GM12878 (cell line): ENCODE results near the gene PGM3. TPM values are rescaled to one million over a fixed set of nuclear protein-coding genes. Genes with fewer than 3 reads are reported as not detected.

Experiments used
- ATF3 ChIP-seq: IDR thresholded peaks from 2 replicates; pipeline ENCODE4 v1.6.1; 2011; ENCODE audit warnings: low read depth, mild to moderate bottlenecking, low read length, moderate library complexity, borderline replicate concordance; ENCODE audit errors: extremely low read depth
- BCL3 ChIP-seq: IDR thresholded peaks from 2 replicates; pipeline ENCODE4 v1.6.1; 2011; ENCODE audit warnings: borderline replicate concordance, low read depth, mild to moderate bottlenecking, moderate library complexity, low read length; ENCODE audit not compliant: insufficient read depth, poor library complexity, severe bottlenecking
- E2F4 ChIP-seq: IDR thresholded peaks from 2 replicates; pipeline ENCODE4 v1.6.1; 2012; ENCODE audit warnings: low read depth, low read length, improper control_type of control experiment
- HDAC2 ChIP-seq: fragments of 200-600 bp; sonication (generic); IDR thresholded peaks from 2 replicates; pipeline ENCODE4 v1.6.1; 2017
- MXI1 ChIP-seq: fragments of 150-350 bp; IDR thresholded peaks from 2 replicates; pipeline ENCODE4 v1.6.1; 2011; ENCODE audit warnings: low read depth, mild to moderate bottlenecking, inconsistent platforms, low read length, improper control_type of control experiment
- PRDM15 ChIP-seq: fragments of 450-650 bp; formaldehyde crosslinking; IDR thresholded peaks from 2 replicates; pipeline ENCODE4 v1.4.0; 2020; ENCODE audit warnings: mild to moderate bottlenecking, moderate library complexity
- SIX5 ChIP-seq: IDR thresholded peaks from 2 replicates; pipeline ENCODE4 v1.6.1; 2011; ENCODE audit warnings: mild to moderate bottlenecking, low read depth, low read length, moderate library complexity; ENCODE audit not compliant: severe bottlenecking
- SKIL ChIP-seq: fragments of 450-650 bp; IDR thresholded peaks from 2 replicates; pipeline ENCODE4 v1.6.1; 2017; ENCODE audit warnings: mild to moderate bottlenecking, low read depth, inconsistent platforms; ENCODE audit not compliant: poor library complexity, severe bottlenecking
- SMAD5 ChIP-seq: IDR thresholded peaks from 2 replicates; pipeline ENCODE4 v1.6.1; 2016; ENCODE audit warnings: antibody characterized with exemption, low read depth
- USF2 ChIP-seq: IDR thresholded peaks from 2 replicates; pipeline ENCODE4 v1.6.1; 2011; ENCODE audit warnings: low read depth, low read length, improper control_type of control experiment, borderline replicate concordance
- WRNIP1 ChIP-seq: IDR thresholded peaks from 2 replicates; pipeline ENCODE4 v1.6.1; 2011; ENCODE audit warnings: low read depth, low read length, improper control_type of control experiment, borderline replicate concordance
- ZNF274 ChIP-seq: IDR thresholded peaks from one replicate; pipeline ENCODE4 v1.8.0; 2011; ENCODE audit not compliant: insufficient read length, insufficient read depth
- polyA plus RNA-seq, 11 experiments: library from polyadenylated mRNA; depleted of rRNA in 4 of 11; unstranded in 6 of 11; stranded (reverse) in 5 of 11; fragments of >200 nt; fragmentation: Nextera tagmentation in 4 of 11; fragmentation: Illumina TruSeq in 1 of 11; extraction: Ambion mirVana in 4 of 11; extraction: Trizol in 1 of 11; gene quantifications; 1 replicate in 1 of 11; 2 replicates in 10 of 11; pipeline versions ENCODE4 v1.2.1 to v1.2.3, GENCODE V29; 2011 to 2016; ENCODE audit warnings: inconsistent platforms in 2 of 11, missing spikeins in 2 of 11, low read depth in 1 of 11
- total RNA-seq, 4 experiments: library from RNA; depleted of rRNA in 3 of 4; stranded (reverse); fragments of >200 nt in 3 of 4; fragmentation: Illumina TruSeq in 1 of 4; extraction: Trizol in 1 of 4; gene quantifications; 2 replicates each; pipeline versions ENCODE4 v1.2.1 to v1.2.3, GENCODE V29; 2013 to 2021

The PGM3 gene
- total and polyA plus RNA-seq, 10 of the 15 experiments (the other 5 are each of a cell fraction or from before 2014, with no cell fraction given) = 13.0 to 36.0 (median 24.6) TPM

GRCh38 chr6:83215131-83216047 is 22.3 kb upstream of the PGM3 start (continued):
- TF ChIP-seq PRDM15 (CRISPR knock-in tag) (no peak), USF2 (no peak), SIX5 (no peak), HDAC2 (no peak), SKIL (peak; percentile 33), BCL3 (no peak), SMAD5 (no peak), E2F4 (no peak), ZNF274 (no peak), WRNIP1 (no peak), ATF3 (no peak), MXI1 (no peak)
